ENCODE measurements around the gene AK1.

- no peak for TF ChIP-seq CTCF (IDR thresholded peaks at IDR 0.05; ENCODE audit: low read length)
- TF ChIP-seq EZH2 (IDR thresholded peaks at IDR 0.05; ENCODE audit: borderline replicate concordance, low read length) = no peak
Measured at GRCh38 chr9:127886401-127886972, 9.0 kb upstream of the AK1 start.

Data from OCI-LY1 (cell line).